CD4-positive, alpha-beta T cell treated with Interleukin-2 at 100 ng/mL for 4 hours (primary cell): ENCODE measurements around the gene TRIM62.

Experiments
- DNase-seq: peaks from one replicate; pipeline ENCODE4 v3.0.0-alpha.2; 2020; ENCODE audit warnings: low spot score

TRIM62 gene

DNA sequence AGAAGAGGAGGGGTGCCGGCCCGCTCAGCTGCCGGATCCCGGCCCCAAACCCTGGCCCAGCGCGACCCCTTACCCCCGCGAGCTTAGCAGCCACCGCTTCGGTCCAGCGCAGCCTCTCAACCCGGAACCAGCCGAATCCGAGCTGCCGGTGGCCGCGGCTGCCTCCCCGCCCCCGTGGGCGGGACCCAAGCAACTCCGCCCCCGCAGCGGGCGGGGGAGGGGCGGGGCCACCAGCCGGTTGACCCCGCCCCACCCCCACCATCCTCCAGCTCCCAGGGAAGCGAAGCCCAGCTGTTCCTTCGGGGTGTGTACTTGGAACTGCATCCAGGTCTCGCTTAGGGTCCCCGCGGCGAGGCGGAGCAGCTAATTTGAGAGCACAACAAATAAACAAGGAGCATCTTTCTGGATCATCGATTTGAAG is at the start of gene TRIM62:
TRIM62 (minus strand) TSS at position 123 of the 421 bp plus-strand sequence. CDS start 611 bp downstream, outside the sequence.
- DNase-seq: peak; percentile 71

DNA sequence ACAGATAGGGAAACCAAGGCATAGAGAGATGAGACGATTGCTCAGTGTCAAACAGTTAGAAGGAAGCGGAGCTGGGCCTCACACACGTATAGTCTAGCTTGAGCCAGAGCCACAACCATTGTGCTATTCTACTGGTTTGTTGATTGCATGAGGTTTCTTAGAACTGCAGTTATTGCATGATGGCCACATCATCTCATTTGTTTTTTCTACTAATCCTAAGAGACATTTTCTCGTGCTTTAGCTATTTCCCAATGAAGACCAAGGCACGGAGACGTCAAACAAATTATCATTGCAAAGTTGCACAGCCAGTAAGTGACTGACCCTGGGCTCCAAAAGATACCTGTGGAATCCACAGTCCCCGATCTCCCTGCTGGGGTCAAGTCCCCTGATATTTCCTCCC is 49.3 kb upstream of the TRIM62 start:
- no peak for DNase-seq

DNA sequence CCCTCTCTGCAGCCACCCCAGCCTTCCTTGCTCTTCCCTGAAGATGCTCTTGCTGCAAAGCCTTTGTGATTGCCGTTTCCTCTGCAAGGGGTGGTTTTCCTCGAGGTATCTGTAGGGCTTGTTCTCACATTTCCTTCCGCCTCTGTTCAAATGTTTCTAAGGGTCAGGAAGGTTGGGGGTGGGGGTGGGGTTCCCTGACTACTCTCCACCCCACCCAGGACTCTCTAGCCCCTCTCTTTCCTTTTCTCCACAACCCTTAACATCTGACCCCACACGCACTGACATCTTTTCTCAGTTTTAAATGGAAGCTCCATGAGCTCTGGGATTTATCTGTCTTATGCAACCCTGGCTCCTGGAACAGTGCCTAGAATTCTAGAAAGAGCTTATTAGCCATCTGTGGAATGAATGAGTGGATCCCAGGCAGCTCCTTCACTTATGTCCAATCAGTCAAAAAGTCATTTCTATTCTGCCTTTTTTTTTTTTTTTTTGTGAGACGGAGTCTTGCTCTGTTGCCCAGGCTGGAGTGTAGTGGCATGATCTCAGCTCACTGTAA is 47.2 kb upstream of the TRIM62 start:
- no peak for DNase-seq

DNA sequence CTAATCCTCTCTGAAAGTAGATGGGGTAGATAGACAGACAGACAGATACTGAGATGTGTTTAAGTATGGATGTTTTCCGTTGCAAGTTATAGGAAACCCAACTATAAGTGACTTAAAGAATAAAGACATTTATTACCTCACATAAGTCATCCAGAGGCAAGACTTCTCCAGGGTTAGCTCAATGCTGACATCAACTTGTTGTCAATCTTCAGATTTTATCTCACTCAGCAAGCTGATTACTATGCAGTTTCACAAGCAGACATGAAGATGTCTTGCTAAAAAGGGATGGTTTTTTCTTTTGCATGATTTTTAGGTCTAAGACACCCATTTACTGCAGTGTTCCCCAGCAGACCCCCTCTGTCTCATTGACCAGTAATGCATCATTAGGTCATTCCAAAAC is 43.7 kb upstream of the TRIM62 start:
- DNase-seq: no peak

DNA sequence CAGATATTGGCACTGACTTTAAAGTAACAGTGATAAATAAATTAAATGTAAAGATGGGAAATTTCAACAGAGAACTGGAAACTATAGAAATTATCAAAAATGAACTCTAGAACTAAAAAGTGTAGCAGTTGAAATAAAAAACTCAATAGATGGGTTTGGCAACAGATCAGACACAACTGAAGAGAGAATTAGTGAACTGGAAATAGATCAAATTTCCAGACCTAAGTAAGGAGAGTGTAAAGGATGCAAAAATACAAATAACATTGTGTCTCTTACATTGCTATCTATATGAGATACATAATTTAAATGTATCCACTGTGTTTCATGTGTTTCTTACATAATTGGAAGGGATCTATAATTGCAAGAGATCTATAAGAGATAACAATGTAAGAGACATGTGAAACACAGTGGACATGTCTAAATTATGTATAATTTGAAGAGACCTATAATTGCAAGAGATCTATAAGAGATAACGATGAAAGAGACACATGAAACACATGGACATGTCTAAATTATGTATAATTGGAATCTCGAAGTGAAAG is 42.4 kb upstream of the TRIM62 start:
- DNase-seq: no peak

DNA sequence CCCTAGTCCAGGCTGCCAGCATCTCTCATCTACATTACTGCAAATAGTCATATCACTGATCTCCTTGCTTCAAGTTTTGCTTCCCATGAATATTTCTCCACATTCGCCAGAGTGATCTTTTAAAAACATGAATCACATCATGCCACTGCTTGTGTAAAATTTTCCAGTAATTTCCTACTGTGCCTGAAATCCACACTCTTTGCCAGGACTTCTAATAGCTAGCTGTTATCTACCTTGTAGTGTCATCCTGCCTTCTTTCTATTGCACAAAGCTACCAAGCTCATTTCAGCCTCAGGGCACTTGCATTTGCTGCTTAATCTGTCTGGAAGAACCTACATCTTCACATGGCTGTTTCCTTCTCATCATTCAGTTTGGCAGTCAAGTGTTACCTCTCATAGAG is 40.5 kb upstream of the TRIM62 start:
- DNase-seq: no peak

DNA sequence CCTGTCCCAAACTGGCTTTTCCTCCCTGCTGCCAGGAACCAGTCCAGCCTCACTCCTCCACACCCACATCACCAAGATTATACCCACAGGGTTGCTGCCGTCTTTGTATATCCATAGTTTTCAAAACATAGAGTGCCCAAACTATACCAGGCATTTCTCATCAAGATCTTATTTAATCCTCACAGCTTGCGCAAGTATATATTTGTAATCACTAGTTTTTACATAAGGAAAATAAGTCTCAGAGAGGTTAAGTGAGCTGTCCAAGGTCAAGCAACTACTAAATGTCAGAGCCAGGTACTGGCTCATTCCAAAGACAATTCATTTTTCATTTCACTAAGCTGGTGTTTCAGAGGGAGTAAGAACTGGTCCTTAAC is 39.5 kb upstream of the TRIM62 start:
- no peak for DNase-seq

DNA sequence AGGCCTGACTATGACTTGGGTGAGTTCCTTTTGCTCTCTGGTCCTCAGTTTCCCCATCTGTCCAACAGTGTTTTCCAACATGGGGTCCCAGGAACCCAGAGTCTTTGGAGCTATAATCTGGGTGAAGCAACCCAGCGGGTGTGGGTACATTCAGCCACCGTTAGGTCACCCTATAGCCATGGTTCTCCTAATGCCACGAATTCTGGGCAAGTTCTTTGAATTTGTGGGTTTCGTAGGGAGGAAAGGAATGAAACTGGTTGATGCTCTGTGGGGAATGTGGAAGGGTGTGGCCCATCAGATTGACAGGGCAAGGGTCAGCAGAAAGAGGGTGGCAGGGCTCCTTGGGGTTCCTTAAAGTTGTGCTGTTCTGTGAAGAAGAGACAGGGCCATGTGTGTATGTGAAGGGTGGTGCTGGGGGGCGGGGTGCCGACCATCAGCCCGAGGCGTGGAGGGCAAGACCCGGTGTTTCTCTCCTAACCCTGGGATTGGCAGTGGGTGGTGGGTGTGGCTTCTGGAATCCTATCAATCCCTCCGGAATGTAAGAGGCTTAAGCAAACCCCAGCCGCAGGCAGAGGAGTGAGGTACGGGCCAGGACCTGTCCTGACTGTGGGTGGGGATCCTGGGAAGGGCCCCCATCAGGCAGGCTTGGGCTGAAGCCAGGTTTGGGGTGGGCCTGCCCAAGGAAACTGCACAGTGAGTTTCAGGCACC is 39.0 kb upstream of the TRIM62 start:
- DNase-seq: no peak

DNA sequence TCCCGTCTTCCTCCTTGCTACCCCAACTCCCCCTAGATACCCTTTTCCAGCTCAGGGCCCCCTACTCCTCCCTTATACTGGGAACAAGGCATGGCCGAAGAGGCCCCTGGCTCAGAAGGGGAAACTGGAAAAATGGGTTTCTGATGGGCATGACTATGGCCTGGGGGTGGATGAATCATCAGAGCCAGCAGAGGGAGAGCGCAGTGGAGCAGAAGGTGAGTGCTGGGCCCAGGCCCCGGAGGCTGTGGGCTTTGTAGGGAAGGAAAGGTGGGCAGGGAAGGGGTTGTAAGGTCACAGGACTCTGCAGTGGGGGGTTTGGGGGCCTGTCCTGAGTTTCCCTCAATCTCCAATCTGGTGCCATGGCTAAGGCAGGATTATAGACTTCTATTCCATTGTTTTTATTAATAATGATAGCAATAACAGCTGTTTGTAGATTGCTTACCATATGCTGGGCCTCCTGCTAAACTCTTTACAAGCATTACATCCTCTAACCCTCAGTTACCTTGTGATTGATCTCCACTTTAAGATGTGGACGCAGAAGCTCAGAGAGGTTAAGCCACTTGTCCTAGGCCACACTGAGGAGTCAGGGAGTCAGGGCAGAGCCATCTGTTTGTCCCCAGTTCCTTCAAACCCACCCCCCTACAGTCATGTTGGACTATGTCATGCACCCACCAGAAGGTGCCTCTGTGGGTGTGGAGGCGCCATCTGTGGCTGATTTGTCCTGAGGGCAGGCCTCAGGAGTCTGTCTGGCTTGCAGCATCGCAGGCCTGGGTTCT is 38.2 kb upstream of the TRIM62 start:
- DNase-seq: no peak

DNA sequence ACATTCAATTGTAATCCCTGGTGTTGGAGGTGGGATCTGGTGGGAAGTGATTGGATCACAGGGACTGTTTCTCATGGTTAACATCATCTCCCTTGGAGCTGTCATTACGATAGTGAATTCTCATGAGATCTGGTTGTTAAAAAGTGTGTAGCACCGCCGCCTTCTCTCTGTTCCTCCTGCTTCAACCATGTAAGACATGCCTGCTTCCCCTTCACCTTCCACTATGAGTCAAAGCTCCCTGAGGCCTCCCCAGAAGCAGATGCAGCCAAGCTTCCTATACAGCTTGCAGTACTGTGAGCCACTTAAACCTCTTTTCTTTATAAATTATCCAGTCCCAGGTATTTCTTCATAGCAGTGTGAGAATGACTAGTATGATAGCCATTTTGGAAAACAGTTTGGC is 30.1 kb upstream of the TRIM62 start:
- DNase-seq: no peak

DNA sequence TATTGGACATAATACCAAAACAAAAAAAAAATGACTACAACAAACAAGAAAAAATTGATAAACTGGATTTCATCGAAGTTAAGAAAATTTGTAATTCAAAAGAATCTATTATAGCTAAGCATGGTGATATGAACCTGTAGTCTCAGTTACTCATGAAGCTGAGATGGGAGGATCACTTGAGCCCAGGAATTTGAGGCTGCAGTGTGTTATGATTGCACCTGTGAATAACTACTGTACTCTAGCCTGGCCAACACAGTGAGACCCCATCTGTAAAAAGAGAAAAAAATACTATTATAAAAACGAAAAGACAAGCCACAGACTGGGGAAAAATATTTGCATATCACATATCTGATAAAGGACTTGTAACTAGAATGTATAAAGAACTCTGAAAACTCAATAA is 24.5 kb upstream of the TRIM62 start:
- no peak for DNase-seq

DNA sequence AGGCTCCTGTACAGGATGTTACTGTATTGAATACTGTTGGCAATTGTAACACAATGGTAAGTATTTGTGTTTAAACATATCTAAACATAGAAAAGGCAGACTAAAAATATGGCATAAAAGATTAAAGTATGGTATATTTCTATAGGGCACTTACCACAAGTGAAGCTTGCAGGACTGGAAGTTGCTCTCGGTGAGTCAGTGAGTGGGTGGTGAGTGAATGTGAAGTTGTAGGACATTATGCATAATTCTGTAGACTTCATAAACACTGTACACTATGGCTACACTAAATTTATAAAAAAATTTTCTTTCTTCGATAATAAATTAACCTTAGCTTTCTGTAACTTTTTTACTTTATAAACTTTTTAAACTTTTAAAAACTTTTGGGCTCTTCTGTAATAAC is 13.7 kb upstream of the TRIM62 start:
- no peak for DNase-seq

DNA sequence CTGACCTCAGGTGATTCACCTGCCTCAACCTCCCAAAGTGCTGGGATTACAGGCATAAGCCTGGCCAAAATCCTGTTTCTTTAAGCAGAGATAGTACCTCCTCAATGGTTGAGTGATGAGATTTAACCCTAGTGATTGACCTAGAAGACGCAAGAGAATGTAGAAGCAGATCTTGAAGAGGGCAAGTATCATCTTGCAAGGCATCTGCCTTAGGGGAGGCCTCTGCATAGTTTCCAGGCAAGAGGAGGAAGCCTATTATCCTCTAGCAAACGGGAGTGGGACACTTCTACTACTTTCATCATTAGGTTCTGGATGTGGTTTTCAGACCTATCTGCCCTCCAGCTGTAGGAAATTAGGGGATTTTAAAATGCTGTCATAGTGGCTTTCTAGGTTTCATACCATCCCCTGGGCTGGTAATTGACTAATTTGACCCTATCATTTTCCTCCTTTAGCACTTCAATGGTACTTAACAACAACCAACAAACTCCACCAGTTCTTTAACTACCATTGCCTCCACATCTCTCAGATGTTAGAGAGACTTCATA is 10.0 kb upstream of the TRIM62 start:
- no peak for DNase-seq

DNA sequence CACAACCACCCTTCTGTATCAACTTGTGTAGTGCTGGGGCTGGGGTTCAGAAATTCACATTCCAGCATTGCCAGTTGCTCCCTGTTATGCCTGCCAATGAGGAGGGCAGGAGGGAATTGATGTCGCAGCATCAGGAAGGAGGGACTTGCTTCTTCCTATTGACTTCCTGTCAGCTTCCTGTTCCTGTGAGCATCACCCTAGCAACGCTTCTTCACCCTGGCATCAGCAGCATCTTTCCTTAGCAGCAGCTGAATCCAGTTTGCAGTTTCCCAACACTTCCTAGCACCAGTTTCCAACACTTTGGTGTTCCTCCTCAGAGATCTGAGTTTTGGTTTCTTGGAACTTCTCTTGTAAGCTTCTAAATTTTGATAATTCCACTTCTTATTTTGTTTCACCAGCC is 8.9 kb upstream of the TRIM62 start:
- DNase-seq: no peak

DNA sequence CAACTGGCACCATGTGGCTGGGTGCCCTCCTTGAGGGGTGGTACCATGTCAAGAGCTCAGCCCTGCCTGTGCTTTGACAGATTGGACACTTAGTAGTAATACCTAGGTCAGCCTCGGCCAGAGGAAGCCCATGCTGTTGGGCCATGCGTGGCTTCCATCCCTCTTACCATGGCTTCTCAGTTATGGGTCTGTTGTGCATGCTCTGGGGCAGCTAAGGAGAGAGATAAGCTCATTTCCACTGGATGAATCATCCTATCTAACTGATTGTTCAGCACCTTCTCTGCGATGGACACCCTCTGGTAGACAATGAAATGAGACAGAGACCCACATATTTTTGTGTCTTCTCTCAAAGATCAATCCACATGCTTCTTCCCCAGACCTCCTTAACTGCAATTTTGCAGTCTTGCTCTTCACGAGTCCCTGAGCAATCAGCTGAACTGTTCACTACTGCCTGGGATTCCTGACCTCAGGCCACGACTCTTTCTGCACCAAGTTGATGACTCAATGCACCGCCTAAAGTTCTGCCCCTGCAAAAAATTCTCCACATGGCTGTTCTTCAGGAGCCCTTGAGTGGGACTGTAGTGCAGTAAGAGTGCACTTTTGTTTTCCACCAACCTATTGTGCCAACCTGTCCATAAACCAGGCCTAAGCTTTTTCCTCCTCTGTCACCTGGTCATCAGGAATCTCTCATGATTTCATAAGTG is 6.9 kb upstream of the TRIM62 start:
- no peak for DNase-seq

DNA sequence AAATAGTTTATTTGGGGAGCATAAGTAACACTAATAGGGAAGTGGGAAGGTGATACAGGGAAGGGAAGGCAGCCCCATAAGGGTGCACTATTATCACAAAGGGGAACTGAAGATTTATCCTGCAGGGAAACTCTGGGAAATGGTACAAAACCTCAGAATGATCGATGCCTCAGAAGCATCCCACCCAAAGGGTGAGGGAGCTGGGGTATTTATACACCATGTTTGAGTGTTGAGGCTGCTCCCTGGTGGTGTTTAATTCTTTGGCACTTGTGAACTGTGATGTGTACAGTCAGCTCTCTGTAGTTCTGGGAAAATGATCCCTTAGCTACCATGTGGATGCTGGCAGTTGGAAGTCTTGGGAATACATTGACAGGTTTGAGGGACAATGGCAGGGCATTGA is 5.1 kb upstream of the TRIM62 start:
- no peak for DNase-seq

DNA sequence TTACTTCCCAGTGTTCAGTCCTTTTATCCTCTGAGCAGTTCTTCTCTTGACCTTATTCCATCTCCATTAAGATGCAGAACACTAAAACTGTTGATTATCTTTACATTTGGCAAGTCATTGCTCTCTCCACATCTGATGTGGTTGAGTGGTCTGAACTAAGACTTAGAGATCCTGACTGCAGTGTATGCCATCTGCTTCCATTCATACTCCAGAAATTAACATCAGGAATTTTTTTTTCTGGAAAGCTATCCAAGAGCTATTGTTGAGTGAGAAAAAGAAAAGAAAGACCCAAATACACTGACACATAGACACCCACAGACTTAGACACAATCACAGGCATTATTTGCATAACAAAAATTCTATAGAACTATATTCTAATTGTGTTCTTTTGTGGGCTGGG is 3.7 kb upstream of the TRIM62 start:
- DNase-seq: no peak

DNA sequence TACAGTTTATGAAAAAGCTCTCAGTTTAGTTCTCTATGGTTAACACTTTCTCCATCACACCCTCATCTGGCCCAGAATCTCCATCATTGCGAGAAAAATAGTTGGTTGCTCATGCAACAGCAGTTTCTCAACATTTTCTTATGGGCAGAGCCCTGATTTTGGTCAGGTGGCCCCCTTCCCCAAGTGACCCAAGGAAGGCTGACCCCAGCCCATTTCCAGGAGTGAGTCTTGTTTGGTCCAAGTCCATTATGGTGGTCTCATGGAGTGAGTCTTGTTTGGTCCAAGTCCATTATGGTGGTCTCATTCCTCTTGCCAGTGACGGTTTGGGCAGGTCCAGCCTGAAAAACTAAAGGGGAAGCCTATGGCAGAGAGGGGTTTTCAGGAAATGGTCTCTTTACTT is 1.5 kb upstream of the TRIM62 start:
- no peak for DNase-seq

DNA sequence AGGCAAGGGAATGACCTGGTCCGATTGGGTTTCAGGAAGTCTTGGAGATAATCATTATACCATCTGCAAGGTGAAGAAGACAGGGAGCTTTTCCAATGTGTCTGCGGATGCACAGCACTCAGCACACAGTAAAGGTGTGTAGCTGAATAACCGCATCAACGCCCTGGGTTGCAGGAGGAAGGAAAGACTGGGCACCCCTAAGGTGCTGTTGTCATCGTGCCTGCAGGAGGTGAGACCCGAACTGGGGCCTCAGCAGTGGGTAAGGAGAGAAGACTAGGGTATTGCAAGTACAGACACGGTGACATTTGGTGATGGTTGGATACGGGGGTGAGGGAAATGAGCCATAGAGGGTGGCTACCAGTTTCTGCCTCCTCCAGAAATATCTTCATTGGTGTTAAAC is 1.1 kb upstream of the TRIM62 start:
- DNase-seq: no peak

DNA sequence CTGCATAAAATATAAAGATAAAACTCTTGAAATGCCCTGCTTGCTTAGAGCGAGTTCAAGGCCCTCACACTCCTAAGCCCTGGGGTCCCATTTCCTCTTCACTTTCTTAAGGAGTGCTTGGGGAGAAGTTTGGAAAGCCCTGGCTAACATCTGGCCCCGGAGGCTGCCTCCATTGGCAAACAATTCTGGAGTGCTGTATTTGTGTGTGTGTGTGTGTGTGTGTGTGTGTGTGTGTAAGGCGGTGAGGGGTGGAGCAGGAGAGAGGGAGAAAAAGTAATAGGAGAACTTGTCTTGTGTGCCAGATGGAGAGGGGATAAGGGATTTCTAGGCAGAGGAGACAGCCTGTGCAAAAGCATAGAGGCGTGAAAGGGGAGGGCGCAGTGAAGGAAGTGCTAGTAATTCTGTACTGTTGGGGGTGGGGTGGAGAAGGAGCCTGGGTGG is 578 bp upstream of the TRIM62 start:
- no peak for DNase-seq

DNA sequence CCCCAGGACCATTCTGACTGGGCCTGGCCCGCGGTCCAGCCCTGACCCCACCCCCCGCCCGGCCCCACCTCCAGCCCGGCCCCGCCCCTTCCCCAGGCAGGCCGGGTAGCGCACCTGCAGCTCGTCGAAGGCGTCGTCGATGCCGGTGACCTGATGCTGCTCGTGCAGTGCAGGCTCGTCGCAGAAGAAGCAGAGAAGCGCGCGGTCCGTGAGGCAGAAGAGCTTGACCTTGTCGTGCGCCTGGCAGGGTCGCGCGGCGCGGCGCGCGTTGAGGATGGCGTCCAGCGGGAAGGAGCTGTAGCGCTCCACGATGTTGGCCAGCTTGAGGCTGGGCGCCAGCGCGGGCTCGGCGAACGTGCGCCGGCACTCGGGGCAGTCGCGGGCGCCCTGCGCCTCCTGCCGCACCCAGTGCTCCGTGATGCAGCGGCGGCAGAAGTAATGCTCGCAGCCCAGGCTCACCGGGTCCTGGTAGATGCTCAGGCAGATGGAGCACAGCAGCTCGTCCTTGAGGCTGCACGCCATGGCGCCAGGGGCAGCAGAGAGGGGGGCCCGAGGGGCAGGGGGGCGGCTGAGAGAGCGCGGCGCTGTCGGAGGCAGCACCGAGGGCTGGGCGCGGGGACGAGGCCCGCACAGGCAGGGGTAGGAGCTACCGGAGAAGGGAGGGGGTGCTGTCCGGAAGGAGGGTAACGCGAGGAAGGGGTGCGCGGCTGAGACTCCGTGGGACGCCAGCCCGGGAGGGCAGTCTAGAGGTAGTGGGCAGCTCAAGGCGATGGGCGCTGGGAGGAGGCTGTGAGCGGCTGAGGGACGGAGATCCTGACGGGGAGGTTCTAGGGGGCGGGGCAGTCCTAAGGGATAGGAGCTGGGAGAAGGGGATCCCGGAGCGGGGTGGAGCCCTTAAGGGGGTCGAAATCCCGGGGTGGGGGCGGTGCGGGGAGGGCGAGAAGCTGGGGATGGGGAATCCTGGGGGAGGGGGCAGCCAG is 642 bp downstream of the TRIM62 start:
- DNase-seq: peak; percentile 83
